HCT116 (cell line): ENCODE results near the gene CAMK1D. TPM values are rescaled to one million over a fixed set of nuclear protein-coding genes. Genes with fewer than 3 reads are reported as not detected.

ENCODE experiments used
- ATAC-seq: fragments of 200-7000 bp; cut with Tn5 transposase; 2 replicates; pipeline ENCODE4 v1.9.1; 2020; ENCODE audit warnings: mild to moderate bottlenecking, moderate library complexity
- BruUV-seq: library from RNA; stranded (reverse); fragments of 400-500 nt; replicated peaks from 2 replicates; lab custom pipeline; 2021; lab: Mats Ljungman, UMichigan
- CTCF ChIA-PET: fragments of 300-600 bp; sonication (Branson Sonifier 250); formaldehyde crosslinking; loops from one replicate; lab custom pipeline; 2021; ENCODE audit warnings: antibody characterized with exemption; lab: Charles Lee
- POLR2A ChIA-PET: fragments of 300-600, 350-600 bp; sonication (Branson Sonifier 250); formaldehyde crosslinking; loops from one replicate; lab custom pipeline; 2021; ENCODE audit warnings: antibody characterized with exemption; lab: Charles Lee
- RAD21 ChIA-PET, 2 experiments: fragments of 300-600 bp; sonication (Branson Sonifier 250); formaldehyde crosslinking; loops; one replicate each; lab custom pipeline; 2023; ENCODE audit warnings: low total read pairs in 2 of 2; ENCODE audit not compliant: uncharacterized antibody in 2 of 2, unreplicated experiment in 2 of 2, low non-redundant PET in 1 of 2; lab: Charles Lee
- DNase-seq: peaks from one replicate; pipeline ENCODE4 v3.0.0-alpha.2; 2010; ENCODE audit warnings: low read depth, low spot score
- H2AFZ ChIP-seq: fragments of 200-600 bp; shearing (Covaris generic), sonication (generic); 2 replicates; pipeline ENCODE4 v1.6.1; 2017; ENCODE audit warnings: low read depth, mixed run types, mixed read lengths, antibody characterized with exemption, low read length; ENCODE audit not compliant: poor library complexity, severe bottlenecking
- H3K27ac ChIP-seq: 2 replicates; pipeline ENCODE4 v1.5.1; 2012; ENCODE audit warnings: low read depth, low read length
- H3K27me3 ChIP-seq: fragments of 200-600 bp; sonication (generic); 2 replicates; pipeline ENCODE4 v1.6.1; 2016; ENCODE audit warnings: mixed run types, low read length, mixed read lengths; ENCODE audit not compliant: insufficient read depth
- H3K36me3 ChIP-seq, 2 experiments: fragments of 200-500 bp in 1 of 2; fragments of 200-600 bp in 1 of 2; sonication (Bioruptor generic) in 1 of 2; sonication (generic) in 1 of 2; 2 replicates each; pipeline versions ENCODE4 v1.5.1 to v1.6.1; 2014 to 2016; ENCODE audit warnings: low read length in 2 of 2, inconsistent platforms in 1 of 2, mixed read lengths in 1 of 2, mixed run types in 1 of 2; ENCODE audit not compliant: insufficient read depth in 2 of 2, control insufficient read depth in 1 of 2
- H3K4me1 ChIP-seq, 2 experiments: fragments of 200-600 bp in 1 of 2; sonication (generic) in 1 of 2; 2 replicates each; pipeline versions ENCODE4 v1.5.1 to v1.6.1; 2012 to 2017; ENCODE audit warnings: low read length in 2 of 2, inconsistent platforms in 1 of 2, mild to moderate bottlenecking in 1 of 2, mixed read lengths in 1 of 2, mixed run types in 1 of 2, moderate library complexity in 1 of 2; ENCODE audit not compliant: insufficient read depth in 2 of 2, control insufficient read depth in 1 of 2
- H3K4me2 ChIP-seq: fragments of 200-600 bp; sonication (generic); 2 replicates; pipeline ENCODE4 v1.6.1; 2017; ENCODE audit warnings: mixed run types, low read length, mixed read lengths
- H3K4me3 ChIP-seq, 2 experiments: fragments of 200-600 bp in 1 of 2; sonication (generic) in 1 of 2; replicated peaks in 1 of 2; 2 replicates each; pipeline ENCODE4 v1.5.1; 2011 to 2016; ENCODE audit warnings: low read length in 2 of 2, control low read depth in 1 of 2, low read depth in 1 of 2, mild to moderate bottlenecking in 1 of 2, mixed read lengths in 1 of 2, mixed run types in 1 of 2
- H3K79me2 ChIP-seq: fragments of 200-600 bp; sonication (generic); 2 replicates; pipeline ENCODE4 v1.6.1; 2017; ENCODE audit warnings: mild to moderate bottlenecking, mixed run types, low read length, moderate library complexity, mixed read lengths; ENCODE audit not compliant: insufficient read depth
- H3K9ac ChIP-seq: fragments of 200-600 bp; sonication (generic); 2 replicates; pipeline ENCODE4 v1.6.1; 2016; ENCODE audit warnings: low read length, mixed read lengths
- H3K9me2 ChIP-seq: fragments of 200-600 bp; sonication (generic), shearing (Covaris generic); 2 replicates; pipeline ENCODE4 v1.6.1; 2017; ENCODE audit warnings: mixed run types, mild to moderate bottlenecking, moderate library complexity; ENCODE audit not compliant: insufficient read depth
- H3K9me3 ChIP-seq, 2 experiments: fragments of 200-500 bp in 1 of 2; fragments of 200-600 bp in 1 of 2; sonication (Bioruptor generic) in 1 of 2; sonication (generic) in 1 of 2; 2 replicates each; pipeline ENCODE4 v1.6.1; 2014 to 2017; ENCODE audit warnings: low read length in 2 of 2, mixed read lengths in 2 of 2, inconsistent platforms in 1 of 2, low read depth in 1 of 2, mild to moderate bottlenecking in 1 of 2, mixed run types in 1 of 2, moderate library complexity in 1 of 2; ENCODE audit not compliant: control insufficient read depth in 1 of 2, insufficient read depth in 1 of 2
- H4K20me1 ChIP-seq: fragments of 200-600 bp; sonication (generic), shearing (Covaris generic); 2 replicates; pipeline ENCODE4 v1.6.1; 2017; ENCODE audit warnings: mixed run types, mild to moderate bottlenecking, moderate library complexity; ENCODE audit not compliant: insufficient read depth
- CBX3 ChIP-seq: IDR thresholded peaks from 2 replicates; pipeline ENCODE4 v1.6.1; 2012; ENCODE audit warnings: low read depth
- CEBPB ChIP-seq: IDR thresholded peaks from 2 replicates; pipeline ENCODE4 v1.6.1; 2012; ENCODE audit warnings: low read depth
- ELF1 ChIP-seq: IDR thresholded peaks from 2 replicates; pipeline ENCODE4 v1.6.1; 2012; ENCODE audit warnings: low read depth, borderline replicate concordance
- EZH2phosphoT487 ChIP-seq: fragments of 200-600 bp; IDR thresholded peaks from 2 replicates; pipeline ENCODE4 v1.6.1; 2018; ENCODE audit warnings: antibody characterized with exemption, borderline replicate concordance
- FOSL1 ChIP-seq: IDR thresholded peaks from 2 replicates; pipeline ENCODE4 v1.6.1; 2012; ENCODE audit warnings: low read depth
- MAX ChIP-seq: IDR thresholded peaks from 2 replicates; pipeline ENCODE4 v1.6.1; 2012
- POLR2A ChIP-seq: IDR thresholded peaks from 2 replicates; pipeline ENCODE4 v1.7.0; 2011; ENCODE audit warnings: borderline replicate concordance; ENCODE audit not compliant: insufficient read depth, insufficient read length; ENCODE audit errors: extremely low read depth
- POLR2AphosphoS5 ChIP-seq: IDR thresholded peaks from 2 replicates; pipeline ENCODE4 v1.6.1; 2011; ENCODE audit warnings: mild to moderate bottlenecking, low read depth, low read length, moderate library complexity
- RAD21 ChIP-seq: IDR thresholded peaks from 2 replicates; pipeline ENCODE4 v1.6.1; 2012; ENCODE audit warnings: low read depth, mild to moderate bottlenecking
- SIN3A ChIP-seq: IDR thresholded peaks from 2 replicates; pipeline ENCODE4 v1.6.1; 2012; ENCODE audit warnings: low read depth
- SP1 ChIP-seq: IDR thresholded peaks from 2 replicates; pipeline ENCODE4 v1.6.1; 2012; ENCODE audit warnings: low read depth
- SRF ChIP-seq: IDR thresholded peaks from 2 replicates; pipeline ENCODE4 v1.6.1; 2012; ENCODE audit warnings: low read depth
- TCF7L2 ChIP-seq: IDR thresholded peaks from 2 replicates; pipeline ENCODE4 v1.7.0; 2011; ENCODE audit warnings: borderline replicate concordance, inconsistent platforms; ENCODE audit not compliant: insufficient read depth, insufficient read length; ENCODE audit errors: extremely low read depth
- YY1 ChIP-seq: IDR thresholded peaks from 2 replicates; pipeline ENCODE4 v1.6.1; 2011; ENCODE audit warnings: low read length, low read depth, moderate library complexity, mild to moderate bottlenecking; ENCODE audit not compliant: insufficient replicate concordance; ENCODE audit errors: extremely low read depth
- ZBTB33 ChIP-seq: IDR thresholded peaks from 2 replicates; pipeline ENCODE4 v1.6.1; 2011; ENCODE audit warnings: mild to moderate bottlenecking, low read length, moderate library complexity; ENCODE audit not compliant: insufficient replicate concordance; ENCODE audit errors: extremely low read depth
- ZFX ChIP-seq: fragments of 450-650 bp; IDR thresholded peaks from 2 replicates; pipeline ENCODE4 v1.6.1; 2017
- intact Hi-C: fragments of 100-400 bp; cut with micrococcal nuclease; formaldehyde crosslinking; loops from 2 replicates; pipeline ENCODE4 v1.10.0; 2022
- total RNA-seq: library from RNA; stranded (reverse); gene quantifications from one replicate; pipeline ENCODE4 v1.2.1, GENCODE V29; 2021; ENCODE audit not compliant: unreplicated experiment
- TF ChIP-seq, protein P1 (sequence below), 3 experiments: fragments of 200-600 bp in 1 of 3; sonication (generic) in 1 of 3; IDR thresholded peaks in 2 of 3; conservative IDR thresholded peaks in 1 of 3; 2 replicates each; pipeline ENCODE4 v1.5.1; 2012 to 2017; ENCODE audit warnings: low read depth in 2 of 3, low read length in 2 of 3, antibody characterized with exemption in 1 of 3, borderline replicate concordance in 1 of 3, control low read depth in 1 of 3, mild to moderate bottlenecking in 1 of 3, mixed read lengths in 1 of 3, mixed run types in 1 of 3, moderate library complexity in 1 of 3; ENCODE audit not compliant: insufficient read depth in 1 of 3

Gene CAMK1D
- total RNA-seq, 1 experiment from 2014 or later = 9.6 TPM

GRCh38 chr10:12381536-12382156 is 32.3 kb downstream of the CAMK1D start:
- no peaks in the 10 kb centered on the region for H3K9me2 ChIP-seq

More at GRCh38 chr10:12381536-12382156, 32.3 kb downstream of the CAMK1D start:
- intact Hi-C loops = no loop called here
- H3K27ac ChIP-seq = no peak overlapping the region
- H3K9ac ChIP-seq = no peak overlapping the region
- H4K20me1 ChIP-seq = no peaks in the 10 kb centered on the region
- TF ChIP-seq, protein P1, sequence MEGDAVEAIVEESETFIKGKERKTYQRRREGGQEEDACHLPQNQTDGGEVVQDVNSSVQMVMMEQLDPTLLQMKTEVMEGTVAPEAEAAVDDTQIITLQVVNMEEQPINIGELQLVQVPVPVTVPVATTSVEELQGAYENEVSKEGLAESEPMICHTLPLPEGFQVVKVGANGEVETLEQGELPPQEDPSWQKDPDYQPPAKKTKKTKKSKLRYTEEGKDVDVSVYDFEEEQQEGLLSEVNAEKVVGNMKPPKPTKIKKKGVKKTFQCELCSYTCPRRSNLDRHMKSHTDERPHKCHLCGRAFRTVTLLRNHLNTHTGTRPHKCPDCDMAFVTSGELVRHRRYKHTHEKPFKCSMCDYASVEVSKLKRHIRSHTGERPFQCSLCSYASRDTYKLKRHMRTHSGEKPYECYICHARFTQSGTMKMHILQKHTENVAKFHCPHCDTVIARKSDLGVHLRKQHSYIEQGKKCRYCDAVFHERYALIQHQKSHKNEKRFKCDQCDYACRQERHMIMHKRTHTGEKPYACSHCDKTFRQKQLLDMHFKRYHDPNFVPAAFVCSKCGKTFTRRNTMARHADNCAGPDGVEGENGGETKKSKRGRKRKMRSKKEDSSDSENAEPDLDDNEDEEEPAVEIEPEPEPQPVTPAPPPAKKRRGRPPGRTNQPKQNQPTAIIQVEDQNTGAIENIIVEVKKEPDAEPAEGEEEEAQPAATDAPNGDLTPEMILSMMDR (IDR thresholded peaks at IDR 0.05 in 2 of 3, conservative IDR thresholded peaks at IDR 0.05 in 1 of 3; ENCODE audit: borderline replicate concordance in 1 of 3, insufficient read depth in 1 of 3, low read depth in 2 of 3, low read length in 2 of 3) = no peak
- TF ChIP-seq POLR2AphosphoS5 (no peak), MAX (no peak), POLR2A (no peak), ZFX (no peak), SP1 (no peak), TCF7L2 (no peak), YY1 (no peak), CEBPB (no peak), ZBTB33 (no peak), SRF (no peak), ELF1 (no peak), SIN3A (no peak), CBX3 (no peak), RAD21 (no peak), FOSL1 (no peak), EZH2phosphoT487 (no peak)
- no peak overlapping the region for H2AFZ ChIP-seq
- DNase-seq = no peak
- no peaks in the 10 kb centered on the region for H3K79me2 ChIP-seq
- ChIA-PET POLR2A (no interaction called here), CTCF (no interaction called here), RAD21 (no interaction called here)
- no peaks in the 10 kb centered on the region for H3K36me3 ChIP-seq
- no peak for ATAC-seq
- H3K27me3 ChIP-seq = no peaks in the 10 kb centered on the region
- no peak overlapping the region for H3K4me2 ChIP-seq
- H3K4me1 ChIP-seq = no peaks in the 10 kb centered on the region
- no TSS peak for BruUV-seq
- H3K9me3 ChIP-seq = no peaks in the 10 kb centered on the region
- H3K4me3 ChIP-seq = no peak overlapping the region
